Kidney glomerular epithelial cell (primary cell): ENCODE data around the gene SWI5.

ENCODE experiments used
- DNase-seq: peaks from one replicate; lab custom pipeline; 2025; lab: John Stamatoyannopoulos, UW

SWI5 gene

GRCh38 chr9:128252317-128253139, 23.5 kb upstream of the SWI5 start:
- no peak for DNase-seq

GRCh38 chr9:128253140-128253990, 22.7 kb upstream of the SWI5 start:
- no peak for DNase-seq

GRCh38 chr9:128253991-128254346, 22.1 kb upstream of the SWI5 start:
- no peak for DNase-seq

GRCh38 chr9:128254362-128254761, 21.7 kb upstream of the SWI5 start:
- no peak for DNase-seq

GRCh38 chr9:128254855-128255759, 21.0 kb upstream of the SWI5 start:
- DNase-seq: peak; percentile 42

DNA sequence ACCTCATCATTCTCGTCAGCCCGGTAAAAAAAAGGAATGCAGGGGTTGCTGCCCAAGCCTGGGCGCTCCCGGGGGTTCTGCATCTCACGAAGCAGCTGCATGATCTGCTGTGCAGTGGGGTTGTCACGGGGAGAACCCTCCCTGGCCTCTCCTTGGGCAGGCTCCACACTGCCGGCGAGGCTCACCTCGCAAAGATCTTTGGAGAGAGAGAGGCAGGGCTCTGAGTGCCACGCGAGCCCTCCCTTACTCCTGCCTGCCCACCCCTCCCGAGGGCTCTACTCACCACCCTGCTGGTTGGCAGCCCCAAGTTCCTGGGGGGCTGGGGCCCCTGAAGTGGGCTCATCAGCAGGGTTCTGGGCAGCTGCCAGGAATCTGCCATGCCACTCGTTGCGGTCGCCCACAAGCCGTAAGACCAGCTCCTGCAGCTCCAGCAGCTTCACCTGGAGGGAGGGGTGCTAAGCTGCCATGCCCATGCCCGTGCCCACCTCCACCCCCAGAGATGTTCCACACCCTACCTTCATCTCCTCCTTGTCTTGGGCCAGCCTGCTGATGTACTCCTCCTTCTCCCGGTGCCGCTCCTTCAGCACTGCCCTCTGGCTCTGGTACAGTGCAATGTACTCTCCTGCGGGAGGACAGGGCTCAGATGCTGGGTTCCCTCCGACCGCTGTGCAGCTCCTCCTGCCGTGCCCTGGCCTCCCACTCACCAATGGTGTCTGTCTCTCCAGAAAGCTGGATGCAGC, 18.8 kb upstream of the SWI5 start:
- DNase-seq: no peak

GRCh38 chr9:128257907-128258306, 18.2 kb upstream of the SWI5 start:
- no peak for DNase-seq

GRCh38 chr9:128258326-128258725, 17.8 kb upstream of the SWI5 start:
- DNase-seq: no peak

DNA sequence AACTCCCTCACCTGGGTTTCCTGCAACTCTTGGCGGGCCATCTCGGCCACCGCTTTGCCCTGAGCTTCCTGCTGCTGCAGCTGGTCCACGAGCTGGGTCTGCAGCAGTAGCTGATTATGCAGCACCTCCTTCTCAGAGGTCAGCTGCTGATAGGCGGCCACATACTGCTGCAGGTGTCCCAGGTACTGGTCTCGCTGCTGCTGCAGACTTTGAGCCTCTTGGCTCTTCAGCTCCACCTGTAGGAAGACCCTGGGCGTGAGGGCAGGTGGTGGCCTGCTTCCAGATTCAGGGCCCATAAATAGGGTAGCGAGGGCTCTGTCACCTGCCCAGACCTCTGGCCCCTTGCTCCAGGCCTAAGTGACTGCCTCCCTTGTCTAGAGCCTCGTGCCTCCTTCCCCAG, 16.9 kb upstream of the SWI5 start:
- DNase-seq: no peak

- DNase-seq: no peak
These were observed 15.7 kb upstream of the SWI5 start for GRCh38 chr9:128260340-128260739.

GRCh38 chr9:128262687-128263086, 13.4 kb upstream of the SWI5 start:
- no peak for DNase-seq

DNA sequence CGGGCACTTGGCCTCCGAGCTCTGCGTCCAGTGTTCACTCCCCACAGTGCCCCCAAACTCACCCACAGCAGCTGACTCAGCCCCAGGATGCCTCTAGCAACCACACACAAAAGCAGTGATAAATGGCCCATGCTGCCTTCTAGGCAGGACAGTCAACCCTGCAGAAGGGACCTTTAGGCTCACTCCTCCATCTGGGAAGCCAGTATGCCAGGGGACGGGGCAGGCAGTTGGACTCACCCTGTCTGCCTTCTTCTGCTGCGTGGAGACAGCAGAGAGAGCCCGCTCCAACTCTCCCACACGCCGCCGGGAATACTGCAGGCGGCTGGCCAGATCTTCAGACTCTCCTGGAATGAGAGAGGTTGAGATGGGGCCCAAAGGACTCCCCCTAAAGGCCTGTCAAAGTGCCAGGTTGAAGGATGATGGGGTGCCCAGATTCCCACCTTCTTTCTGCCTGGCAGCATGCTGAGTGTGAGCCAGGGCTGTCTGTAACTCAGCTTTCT, 10.7 kb upstream of the SWI5 start:
- no peak for DNase-seq

- no peak for DNase-seq
These were observed 9.0 kb upstream of the SWI5 start for GRCh38 chr9:128266868-128267590.

DNA sequence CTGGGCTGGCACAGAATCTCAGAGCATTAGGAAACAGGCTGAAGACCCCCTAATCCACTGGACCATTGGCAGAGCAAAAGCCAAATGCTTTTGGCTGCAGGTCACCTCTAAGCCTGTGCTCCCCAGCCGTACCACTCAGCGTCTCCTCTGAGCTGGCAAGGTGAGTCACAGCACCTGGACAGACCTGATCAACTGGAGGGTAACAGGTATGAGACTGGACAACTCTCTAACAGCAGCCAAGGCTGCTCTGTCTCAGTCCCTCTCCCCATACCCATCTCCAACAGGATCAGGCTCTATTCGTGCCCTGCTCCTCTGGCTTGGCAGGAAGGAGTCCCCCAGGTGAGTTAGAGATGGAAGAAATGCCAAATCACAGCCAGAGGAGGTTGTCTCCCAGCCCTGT, 5.0 kb upstream of the SWI5 start:
- DNase-seq: no peak

DNA sequence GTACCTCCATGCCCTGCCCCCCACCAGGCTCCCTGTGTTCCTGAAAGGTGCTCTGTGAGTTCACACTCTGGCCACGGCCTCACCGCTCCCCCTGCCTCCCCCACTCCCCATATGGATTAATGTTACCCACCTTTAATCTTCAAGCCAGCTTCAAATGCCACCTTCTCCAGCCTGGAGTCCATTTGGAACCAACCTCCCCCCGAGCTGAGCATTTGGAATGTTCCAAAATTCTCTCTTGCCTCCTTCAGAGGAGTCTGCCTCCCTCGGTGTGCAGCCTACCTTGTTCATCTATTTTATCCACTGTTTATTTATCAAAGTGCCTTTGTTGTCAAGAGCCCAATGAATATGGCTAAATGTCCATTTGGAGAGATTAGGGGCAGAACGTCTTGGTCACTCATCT, 4.6 kb upstream of the SWI5 start:
- no peak for DNase-seq

DNA sequence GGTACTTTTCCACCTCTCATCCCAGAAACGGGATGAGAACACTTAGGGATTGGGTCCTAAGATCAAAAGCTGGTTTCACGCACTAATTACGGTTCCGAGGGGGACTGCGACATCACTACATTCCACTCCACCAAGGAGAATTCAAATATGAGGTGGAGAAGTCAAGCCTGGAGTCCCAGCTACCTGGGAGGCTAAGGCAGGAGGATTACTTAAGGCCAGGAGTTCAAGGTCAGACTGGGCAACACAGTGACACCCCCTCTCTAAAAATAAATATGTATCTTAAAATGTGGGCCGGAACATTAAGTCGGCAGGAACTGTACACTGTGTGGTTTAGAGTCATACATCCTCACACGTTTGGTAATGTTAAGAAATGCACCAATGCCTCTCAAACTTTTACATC, 1.8 kb upstream of the SWI5 start:
- DNase-seq: no peak

DNA sequence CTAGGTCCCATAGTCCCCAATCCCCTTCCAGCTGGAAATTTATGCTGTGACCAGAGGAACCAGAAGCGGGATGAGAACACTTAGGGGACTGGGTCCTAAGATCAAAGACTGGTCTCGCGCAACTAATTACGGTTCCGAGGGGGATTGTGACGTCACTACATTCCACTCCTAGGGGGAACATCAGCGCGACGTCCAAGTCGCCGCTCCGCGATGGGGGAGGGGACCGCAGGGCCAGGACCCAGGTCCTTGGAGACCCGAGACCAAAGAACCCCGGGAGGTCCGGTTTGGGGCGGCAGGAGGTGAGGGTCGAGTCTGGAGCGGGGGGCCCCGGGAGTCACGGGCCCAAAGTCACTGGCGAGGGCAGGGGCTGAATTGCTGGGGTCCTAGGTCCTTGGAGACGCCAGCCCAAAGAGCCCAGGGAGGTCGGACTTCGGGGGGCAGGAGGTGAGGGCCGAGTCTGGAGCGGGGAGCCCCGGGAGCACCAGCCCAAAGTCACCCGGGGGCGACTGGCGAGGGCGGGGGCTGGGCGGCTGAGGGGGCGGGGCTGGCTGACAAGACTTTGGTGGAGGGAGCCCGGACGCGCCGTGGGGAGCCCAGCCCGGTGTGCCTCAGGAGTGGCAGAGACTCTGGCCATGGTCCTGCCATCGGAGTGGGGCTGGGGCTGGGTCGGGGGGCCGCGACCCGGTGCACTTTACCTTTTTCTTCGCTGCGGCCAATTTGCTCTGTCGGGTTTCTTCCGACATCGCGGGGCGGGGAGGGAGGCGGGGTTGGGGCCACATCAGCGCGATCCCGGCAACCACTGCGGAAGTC, 673 bp upstream of the SWI5 start, which contains the start of gene GOLGA2:
Gene GOLGA2 (minus strand): TSS at position 810 of the 810 bp plus-strand sequence. CDS start 31 bp downstream, at position 779.
- DNase-seq: peak; percentile 2

DNA sequence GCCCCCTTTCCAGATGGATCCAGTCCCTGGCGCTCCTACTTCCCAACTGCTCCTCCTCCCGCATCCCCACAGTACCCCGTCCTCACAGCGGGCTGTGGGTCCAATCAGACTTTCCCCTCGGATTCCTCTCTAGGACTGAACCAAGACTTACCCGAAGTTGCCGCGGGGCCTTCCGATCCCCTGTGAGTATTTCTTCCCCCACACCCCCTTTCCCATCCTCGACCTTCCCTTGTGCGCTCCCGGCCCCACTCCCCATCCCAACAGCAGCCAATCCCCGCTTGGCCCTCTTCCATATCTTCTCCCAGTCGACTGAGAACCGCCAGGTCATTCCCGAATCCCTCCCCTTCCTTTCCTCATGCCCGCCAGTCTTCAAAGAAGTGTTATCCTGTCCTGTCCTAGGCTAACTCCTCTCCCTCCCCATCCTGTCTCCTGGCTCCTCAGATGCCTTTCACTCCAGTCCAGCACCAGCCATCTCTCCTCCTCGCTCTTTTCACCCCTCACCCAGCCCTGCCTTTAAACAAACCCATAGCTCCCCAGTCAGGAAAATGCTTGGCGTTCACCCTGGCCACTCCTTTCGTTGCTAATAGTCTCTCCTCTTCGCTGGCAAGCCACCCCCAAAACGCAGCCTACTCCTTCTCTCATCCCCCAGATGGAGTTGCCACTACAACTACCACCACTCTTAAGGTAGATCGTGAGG, 646 bp downstream of the SWI5 start:
- DNase-seq: peak; percentile 1
